NCI-H526 (cell line): ENCODE data around the gene SLC2A5.
"Not testable (repeated sequence)": the region's sequence is repeated elsewhere in the genome, so short reads cannot be mapped to it uniquely, and the experiment has no call there.

Experiments used
- DNase-seq, 2 experiments: peaks; one replicate each; lab custom pipeline; 2025; lab: John Stamatoyannopoulos, UW

SLC2A5 gene

GRCh38 chr1:9005395-9005708 is 64.1 kb downstream of the SLC2A5 start:
- no peak for DNase-seq

- peak; percentile 33 to 71 for DNase-seq
Measured at GRCh38 chr1:9004700-9005394, 64.6 kb downstream of the SLC2A5 start.

GRCh38 chr1:9004031-9004699 is 65.3 kb downstream of the SLC2A5 start:
- DNase-seq, result no peak

GRCh38 chr1:9002215-9002560 is 67.2 kb downstream of the SLC2A5 start:
- not testable (repeated sequence) for DNase-seq

- DNase-seq, result not testable (repeated sequence)
Measured at GRCh38 chr1:9001534-9002214, 67.8 kb downstream of the SLC2A5 start.

GRCh38 chr1:8993962-8994675 is 75.3 kb downstream of the SLC2A5 start:
- DNase-seq, result not testable (repeated sequence)

GRCh38 chr1:8992936-8993687 is 76.3 kb downstream of the SLC2A5 start:
- no peak for DNase-seq

GRCh38 chr1:8989821-8990220 is 79.6 kb downstream of the SLC2A5 start:
- no peak for DNase-seq

- no peak for DNase-seq
Measured at GRCh38 chr1:8989061-8989460, 80.4 kb downstream of the SLC2A5 start.

GRCh38 chr1:8988618-8988967 is 80.8 kb downstream of the SLC2A5 start:
- DNase-seq, result no peak

GRCh38 chr1:8987881-8988617 is 81.4 kb downstream of the SLC2A5 start:
- peak in 1 of 2 experiments; percentile 55 for DNase-seq

GRCh38 chr1:8986814-8987190 is 82.6 kb downstream of the SLC2A5 start:
- no peak for DNase-seq

GRCh38 chr1:8985915-8986813 is 83.3 kb downstream of the SLC2A5 start:
- DNase-seq, result no peak
